K562 (cell line): ENCODE data around the gene GTF3C1.

ENCODE experiments used
- CUX1 ChIP-seq: fragments of 200-800 bp; sonication (Bioruptor generic); IDR thresholded peaks from 2 replicates; pipeline ENCODE4 v1.6.1; 2016; ENCODE audit warnings: missing genetic modification characterization, missing compliant biosample characterization
- EGR1 ChIP-seq: fragments of 450-650 bp; conservative IDR thresholded peaks from 2 replicates; pipeline ENCODE4 v1.6.1; 2017; ENCODE audit warnings: mild to moderate bottlenecking
- EP300 ChIP-seq: IDR thresholded peaks from 2 replicates; pipeline ENCODE4 v1.6.1; 2012; ENCODE audit warnings: low read length, improper control_type of control experiment
- HMGN3 ChIP-seq: IDR thresholded peaks from 2 replicates; pipeline ENCODE4 v1.6.1; 2011; ENCODE audit warnings: borderline replicate concordance, low read depth, mild to moderate bottlenecking, mixed read lengths, low read length; ENCODE audit not compliant: insufficient read length; ENCODE audit errors: extremely low read depth
- POLR2A ChIP-seq: fragments of 450-650 bp; conservative IDR thresholded peaks from 2 replicates; pipeline ENCODE4 v1.6.1; 2016
- STAG1 ChIP-seq: sonication (generic); formaldehyde crosslinking; IDR thresholded peaks from 2 replicates; pipeline ENCODE4 v1.5.0; 2020; ENCODE audit warnings: missing genetic modification reagents, borderline replicate concordance
- XRCC5 ChIP-seq: fragments of 200-400 bp; formaldehyde crosslinking; IDR thresholded peaks from 2 replicates; pipeline ENCODE4 v1.6.1; 2017; ENCODE audit warnings: low read depth, mild to moderate bottlenecking, low read length
- TF ChIP-seq, protein P1 (sequence below), 3 experiments: IDR thresholded peaks in 2 of 3; conservative IDR thresholded peaks in 1 of 3; 2 replicates each; pipeline ENCODE4 v1.5.1; 2011 to 2012; ENCODE audit warnings: low read length in 3 of 3, mild to moderate bottlenecking in 3 of 3, control low read depth in 2 of 3, improper control_type of control experiment in 1 of 3, inconsistent platforms in 1 of 3, low read depth in 1 of 3, mixed read lengths in 1 of 3, moderate library complexity in 1 of 3; ENCODE audit not compliant: insufficient read depth in 2 of 3
- TF ChIP-seq, protein P2 (sequence below): fragments of 250-450 bp; sonication (Bioruptor Pico); IDR thresholded peaks from 2 replicates; pipeline ENCODE4 v1.5.0; 2022; ENCODE audit warnings: mild to moderate bottlenecking

DNA sequence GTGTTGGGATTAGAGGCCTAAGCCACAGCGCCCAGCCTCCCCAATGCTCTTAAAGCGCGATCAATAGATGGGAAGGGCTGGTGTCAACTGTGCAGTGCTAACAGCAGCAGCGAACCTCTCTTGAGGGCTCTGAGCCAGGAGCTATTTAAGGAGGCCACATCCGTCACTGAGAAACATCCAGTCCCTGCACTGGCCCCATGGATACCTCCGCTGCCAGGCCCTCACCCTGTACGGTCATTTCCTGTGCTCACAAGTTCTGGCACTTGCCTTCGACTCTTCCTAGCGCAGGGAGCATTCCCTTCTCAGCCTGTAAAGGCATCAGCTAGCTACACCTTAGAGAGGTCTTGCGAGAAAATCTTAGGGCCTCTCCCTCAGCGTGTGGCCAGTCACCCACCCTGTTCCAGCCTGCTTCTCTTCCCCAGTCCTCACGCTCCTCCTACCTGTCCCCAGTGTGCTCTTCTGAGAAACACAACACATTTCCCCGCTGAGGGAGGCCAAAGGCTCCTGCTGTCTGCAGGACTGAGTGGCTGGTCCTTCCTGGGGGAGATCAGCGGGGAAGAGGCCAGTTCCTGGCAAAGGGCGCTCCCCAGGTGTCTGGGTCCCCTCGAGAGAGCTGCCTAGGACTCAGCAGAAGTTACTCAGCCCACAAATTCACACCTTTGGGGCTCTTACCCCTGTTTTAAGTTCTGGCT, 28.6 kb downstream of the GTF3C1 start:
- TF ChIP-seq POLR2A (no peak), EP300 (no peak), CUX1 (no peak), XRCC5 (no peak), STAG1 (no peak), EGR1 (no peak), HMGN3 (no peak)
- TF ChIP-seq, protein P1, sequence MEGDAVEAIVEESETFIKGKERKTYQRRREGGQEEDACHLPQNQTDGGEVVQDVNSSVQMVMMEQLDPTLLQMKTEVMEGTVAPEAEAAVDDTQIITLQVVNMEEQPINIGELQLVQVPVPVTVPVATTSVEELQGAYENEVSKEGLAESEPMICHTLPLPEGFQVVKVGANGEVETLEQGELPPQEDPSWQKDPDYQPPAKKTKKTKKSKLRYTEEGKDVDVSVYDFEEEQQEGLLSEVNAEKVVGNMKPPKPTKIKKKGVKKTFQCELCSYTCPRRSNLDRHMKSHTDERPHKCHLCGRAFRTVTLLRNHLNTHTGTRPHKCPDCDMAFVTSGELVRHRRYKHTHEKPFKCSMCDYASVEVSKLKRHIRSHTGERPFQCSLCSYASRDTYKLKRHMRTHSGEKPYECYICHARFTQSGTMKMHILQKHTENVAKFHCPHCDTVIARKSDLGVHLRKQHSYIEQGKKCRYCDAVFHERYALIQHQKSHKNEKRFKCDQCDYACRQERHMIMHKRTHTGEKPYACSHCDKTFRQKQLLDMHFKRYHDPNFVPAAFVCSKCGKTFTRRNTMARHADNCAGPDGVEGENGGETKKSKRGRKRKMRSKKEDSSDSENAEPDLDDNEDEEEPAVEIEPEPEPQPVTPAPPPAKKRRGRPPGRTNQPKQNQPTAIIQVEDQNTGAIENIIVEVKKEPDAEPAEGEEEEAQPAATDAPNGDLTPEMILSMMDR (IDR thresholded peaks at IDR 0.05 in 2 of 3, conservative IDR thresholded peaks at IDR 0.05 in 1 of 3; ENCODE audit: insufficient read depth in 2 of 3, low read depth in 1 of 3, low read length in 3 of 3): no peak
- TF ChIP-seq, protein P2, sequence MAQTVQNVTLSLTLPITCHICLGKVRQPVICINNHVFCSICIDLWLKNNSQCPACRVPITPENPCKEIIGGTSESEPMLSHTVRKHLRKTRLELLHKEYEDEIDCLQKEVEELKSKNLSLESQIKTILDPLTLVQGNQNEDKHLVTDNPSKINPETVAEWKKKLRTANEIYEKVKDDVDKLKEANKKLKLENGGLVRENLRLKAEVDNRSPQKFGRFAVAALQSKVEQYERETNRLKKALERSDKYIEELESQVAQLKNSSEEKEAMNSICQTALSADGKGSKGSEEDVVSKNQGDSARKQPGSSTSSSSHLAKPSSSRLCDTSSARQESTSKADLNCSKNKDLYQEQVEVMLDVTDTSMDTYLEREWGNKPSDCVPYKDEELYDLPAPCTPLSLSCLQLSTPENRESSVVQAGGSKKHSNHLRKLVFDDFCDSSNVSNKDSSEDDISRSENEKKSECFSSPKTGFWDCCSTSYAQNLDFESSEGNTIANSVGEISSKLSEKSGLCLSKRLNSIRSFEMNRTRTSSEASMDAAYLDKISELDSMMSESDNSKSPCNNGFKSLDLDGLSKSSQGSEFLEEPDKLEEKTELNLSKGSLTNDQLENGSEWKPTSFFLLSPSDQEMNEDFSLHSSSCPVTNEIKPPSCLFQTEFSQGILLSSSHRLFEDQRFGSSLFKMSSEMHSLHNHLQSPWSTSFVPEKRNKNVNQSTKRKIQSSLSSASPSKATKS (CRISPR knock-in tag): no peak
